Neuronal stem cell (in vitro differentiated cells): ENCODE measurements around the gene CMTM7.

Experiments
- DNase-seq: peaks from one replicate; pipeline ENCODE4 v3.0.0-alpha.2; 2013; ENCODE audit warnings: low spot score
- H2AFZ ChIP-seq: one replicate; pipeline ENCODE4 v1.6.1; 2013; ENCODE audit warnings: mild to moderate bottlenecking, low read length, inconsistent platforms
- H2AK5ac ChIP-seq: 2 replicates; pipeline ENCODE4 v1.6.1; 2013; ENCODE audit warnings: low read depth, mild to moderate bottlenecking, inconsistent platforms, low read length, moderate library complexity, mixed read lengths
- H2BK120ac ChIP-seq: 2 replicates; pipeline ENCODE4 v1.6.1; 2013; ENCODE audit warnings: low read depth, mild to moderate bottlenecking, inconsistent platforms, low read length, moderate library complexity, mixed read lengths
- H2BK12ac ChIP-seq: one replicate; pipeline ENCODE4 v1.6.1; 2013; ENCODE audit warnings: low read length, inconsistent platforms
- H2BK15ac ChIP-seq: 2 replicates; pipeline ENCODE4 v1.6.1; 2013; ENCODE audit warnings: mild to moderate bottlenecking, low read length, inconsistent platforms, mixed read lengths
- H2BK5ac ChIP-seq: one replicate; pipeline ENCODE4 v1.6.1; 2013; ENCODE audit warnings: inconsistent platforms, mild to moderate bottlenecking, low read length, moderate library complexity
- H3K14ac ChIP-seq: one replicate; pipeline ENCODE4 v1.6.1; 2013; ENCODE audit warnings: low read length, inconsistent platforms
- H3K18ac ChIP-seq: 2 replicates; pipeline ENCODE4 v1.6.1; 2013; ENCODE audit warnings: low read length, inconsistent platforms
- H3K23ac ChIP-seq: 2 replicates; pipeline ENCODE4 v1.6.1; 2013; ENCODE audit warnings: low read depth, mild to moderate bottlenecking, mixed read lengths, low read length, inconsistent platforms; ENCODE audit not compliant: poor library complexity
- H3K27ac ChIP-seq: replicated peaks from 3 replicates; pipeline ENCODE4 v1.5.1; 2013; ENCODE audit warnings: low read length, inconsistent platforms
- H3K27me3 ChIP-seq, 3 experiments: 2 replicates each; pipeline ENCODE4 v1.6.1; 2013; ENCODE audit warnings: low read length in 3 of 3, mild to moderate bottlenecking in 2 of 3, inconsistent platforms in 1 of 3, low read depth in 1 of 3, mixed read lengths in 1 of 3, moderate library complexity in 1 of 3; ENCODE audit not compliant: control insufficient read depth in 3 of 3, insufficient read depth in 3 of 3
- H3K36me3 ChIP-seq, 2 donors: replicated peaks in 1 of 2; 2 replicates each; pipeline ENCODE4 v1.6.1; 2013; ENCODE audit warnings: low read length in 2 of 2; ENCODE audit not compliant: control insufficient read depth in 2 of 2, insufficient read depth in 2 of 2
- H3K4ac ChIP-seq: 2 replicates; pipeline ENCODE4 v1.6.1; 2013; ENCODE audit warnings: inconsistent platforms, mild to moderate bottlenecking, low read length, moderate library complexity
- H3K4me1 ChIP-seq, 2 donors: 1 replicate in 1 of 2; 2 replicates in 1 of 2; pipeline ENCODE4 v1.6.1; 2013; ENCODE audit warnings: low read length in 2 of 2, low read depth in 1 of 2; ENCODE audit not compliant: control insufficient read depth in 2 of 2, insufficient read depth in 1 of 2
- H3K4me2 ChIP-seq: one replicate; pipeline ENCODE4 v1.6.1; 2013; ENCODE audit warnings: mild to moderate bottlenecking, low read length, inconsistent platforms; ENCODE audit not compliant: insufficient read depth, poor library complexity, severe bottlenecking
- H3K4me3 ChIP-seq, 2 donors: 2 replicates each; pipeline ENCODE4 v1.5.1; 2013; ENCODE audit warnings: low read length in 2 of 2, mild to moderate bottlenecking in 2 of 2, inconsistent platforms in 1 of 2, moderate library complexity in 1 of 2
- H3K79me1 ChIP-seq: one replicate; pipeline ENCODE4 v1.6.1; 2013; ENCODE audit warnings: low read depth, mild to moderate bottlenecking, inconsistent platforms, low read length, moderate library complexity
- H3K9ac ChIP-seq: one replicate; pipeline ENCODE4 v1.6.1; 2013; ENCODE audit warnings: mild to moderate bottlenecking, low read depth, low read length, inconsistent platforms; ENCODE audit not compliant: poor library complexity
- H3K9me3 ChIP-seq, 2 donors: replicated peaks in 1 of 2; 2 replicates each; pipeline versions ENCODE3 to v1.6.1; 2013; ENCODE audit warnings: low read length in 2 of 2, mild to moderate bottlenecking in 2 of 2, inconsistent platforms in 1 of 2, low read depth in 1 of 2, mixed read lengths in 1 of 2, moderate library complexity in 1 of 2; ENCODE audit not compliant: control insufficient read depth in 2 of 2, insufficient read depth in 1 of 2
- H4K8ac ChIP-seq: one replicate; pipeline ENCODE4 v1.6.1; 2013; ENCODE audit warnings: low read depth, mild to moderate bottlenecking, inconsistent platforms, low read length, moderate library complexity
- H4K91ac ChIP-seq: one replicate; pipeline ENCODE4 v1.6.1; 2013; ENCODE audit warnings: low read length, low read depth, mild to moderate bottlenecking, inconsistent platforms; ENCODE audit not compliant: poor library complexity
- WGBS, 2 donors: extraction: QIAGEN DNeasy Blood & Tissue Kit; methylation state at CpG; one replicate each; pipeline ENCODE4 v1.1.7; 2013; ENCODE audit warnings: missing lambda C conversion rate in 2 of 2, mixed read lengths in 1 of 2; ENCODE audit not compliant: insufficient read length in 2 of 2, insufficient replicate concordance in 1 of 2; ENCODE audit errors: extremely low coverage in 2 of 2; 5-methylcytosine and 5-hydroxymethylcytosine counted together

CMTM7 gene

DNA sequence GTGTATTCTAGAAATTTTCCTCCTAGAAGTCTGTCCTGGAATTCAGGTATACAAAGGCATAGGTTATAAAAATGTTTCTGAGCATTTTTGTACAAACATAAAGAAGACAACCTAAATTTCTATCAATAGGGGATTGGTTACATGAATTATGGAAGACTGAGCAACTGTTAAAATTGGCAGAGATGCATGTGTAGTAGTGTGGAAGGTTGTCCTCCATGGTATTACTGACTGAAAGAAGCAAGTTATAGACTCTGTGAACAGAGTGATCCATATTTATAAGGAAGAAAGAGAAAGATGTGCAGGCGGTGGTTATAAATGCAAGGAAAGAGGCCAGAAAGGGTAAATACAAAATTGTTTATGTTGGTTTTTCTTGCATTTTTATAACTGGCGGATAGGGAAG, 38.3 kb upstream of the CMTM7 start:
- Histone ChIP-seq H2BK12ac (no peak overlapping the region), H2AFZ (no peak overlapping the region), H3K4me2 (no peak overlapping the region), H3K79me1 (no peaks in the 10 kb centered on the region), H2BK5ac (no peak overlapping the region), H3K14ac (no peak overlapping the region), H2BK120ac (no peak overlapping the region), H3K23ac (no peak overlapping the region), H3K4me1 (peaks cover 7 to 12% of the 10 kb centered on the region in 2 donors), H3K27ac (no peak overlapping the region), H3K9ac (no peak overlapping the region), H2BK15ac (no peak overlapping the region), H3K4me3 (no peak overlapping the region), H3K4ac (no peak overlapping the region), H4K8ac (no peak overlapping the region), H3K18ac (no peak overlapping the region), H3K27me3 (no peaks in the 10 kb centered on the region), H2AK5ac (no peak overlapping the region), H3K9me3 (no peaks in the 10 kb centered on the region), H4K91ac (no peak overlapping the region), H3K36me3 (peaks cover 0 to 1% of the 10 kb centered on the region in 2 donors)
- no peak for DNase-seq
- no CpG with 5 or more reads among the region's 2 CpGs for WGBS, 2 donors

DNA sequence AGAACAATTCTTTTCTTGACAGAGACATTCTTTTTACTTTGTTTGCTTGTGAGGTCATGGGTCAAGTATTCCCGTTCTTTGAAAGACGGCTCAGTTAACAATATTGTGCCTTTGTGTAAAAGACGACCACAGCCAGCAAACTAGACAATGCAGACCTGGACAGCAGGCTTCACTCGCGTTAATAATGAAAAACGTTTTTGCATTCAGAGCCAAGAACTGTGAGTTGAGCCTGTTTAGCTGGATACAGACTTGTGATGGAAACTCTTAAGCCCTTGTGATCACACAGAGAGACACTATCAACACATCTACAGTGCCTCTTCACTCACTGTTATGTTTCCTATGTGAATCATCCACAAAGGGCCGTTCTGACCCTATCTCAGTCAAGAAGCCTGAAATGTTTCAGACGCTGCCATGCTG, 37.3 kb upstream of the CMTM7 start:
- Histone ChIP-seq H2BK120ac (no peak overlapping the region), H2BK12ac (no peak overlapping the region), H3K27ac (no peak overlapping the region), H3K4me2 (no peak overlapping the region), H3K4ac (no peak overlapping the region), H3K79me1 (no peaks in the 10 kb centered on the region), H2AK5ac (no peak overlapping the region), H3K27me3 (no peaks in the 10 kb centered on the region), H3K14ac (no peak overlapping the region), H3K9ac (no peak overlapping the region), H3K4me3 (no peak overlapping the region), H2BK15ac (no peak overlapping the region), H4K8ac (no peak overlapping the region), H2BK5ac (no peak overlapping the region), H3K36me3 (peaks cover 0 to 1% of the 10 kb centered on the region in 2 donors), H4K91ac (no peak overlapping the region), H3K18ac (no peak overlapping the region), H2AFZ (peak overlapping the region; percentile 40), H3K23ac (no peak overlapping the region), H3K4me1 (peaks cover 7 to 11% of the 10 kb centered on the region in 2 donors), H3K9me3 (no peaks in the 10 kb centered on the region)
- DNase-seq: no peak
- WGBS, 2 donors: no CpG with 5 or more reads among the region's 8 CpGs

- Histone ChIP-seq H3K36me3 (peaks cover 0 to 1% of the 10 kb centered on the region in 2 donors), H2AFZ (no peak overlapping the region), H3K23ac (no peak overlapping the region), H3K4me1 (peaks cover 10 to 14% of the 10 kb centered on the region in 2 donors), H2AK5ac (no peak overlapping the region), H2BK5ac (no peak overlapping the region), H2BK12ac (no peak overlapping the region), H3K27me3 (no peaks in the 10 kb centered on the region), H3K4me2 (no peak overlapping the region), H3K27ac (no peak overlapping the region), H4K8ac (no peak overlapping the region), H3K9me3 (no peaks in the 10 kb centered on the region), H2BK15ac (no peak overlapping the region), H3K4ac (no peak overlapping the region), H4K91ac (no peak overlapping the region), H3K18ac (peak overlapping the region; percentile 67), H3K9ac (no peak overlapping the region), H2BK120ac (no peak overlapping the region), H3K14ac (no peak overlapping the region), H3K79me1 (no peaks in the 10 kb centered on the region), H3K4me3 (no peak overlapping the region)
- no peak for DNase-seq
- WGBS, 2 donors: no CpG with 5 or more reads among the region's 8 CpGs
These were observed 35.8 kb upstream of the CMTM7 start for GRCh38 chr3:32355751-32356291.

- no peak overlapping the region for H3K4me3 ChIP-seq
- H4K8ac ChIP-seq: no peak overlapping the region
- peak overlapping the region; percentile 2 for H2AFZ ChIP-seq
- H3K23ac ChIP-seq: no peak overlapping the region
- H3K4me2 ChIP-seq: no peak overlapping the region
- H3K79me1 ChIP-seq: no peaks in the 10 kb centered on the region
- peaks cover 0 to 3% of the 10 kb centered on the region in 2 donors for H3K36me3 ChIP-seq
- DNase-seq: no peak
- H2BK15ac ChIP-seq: no peak overlapping the region
- no peak overlapping the region for H3K27ac ChIP-seq
- no peak overlapping the region for H3K18ac ChIP-seq
- no peak overlapping the region for H4K91ac ChIP-seq
- no peaks in the 10 kb centered on the region for H3K27me3 ChIP-seq
- H2BK120ac ChIP-seq: no peak overlapping the region
- no peak overlapping the region for H2BK5ac ChIP-seq
- H2AK5ac ChIP-seq: no peak overlapping the region
- peaks cover 3 to 9% of the 10 kb centered on the region in 2 donors for H3K4me1 ChIP-seq
- no peak overlapping the region for H2BK12ac ChIP-seq
- no peak overlapping the region for H3K14ac ChIP-seq
- H3K9me3 ChIP-seq: no peaks in the 10 kb centered on the region
- no peak overlapping the region for H3K9ac ChIP-seq
- WGBS, 2 donors: no CpG with 5 or more reads among the region's 5 CpGs
- H3K4ac ChIP-seq: no peak overlapping the region
These were observed 31.7 kb upstream of the CMTM7 start for GRCh38 chr3:32359766-32360492.
